HEK293 (cell line): Measurements from ENCODE around the gene ACRBP.

Experiments
- BCL11B ChIP-seq: fragments of 450-650 bp; formaldehyde crosslinking; IDR thresholded peaks from 2 replicates; pipeline ENCODE4 v1.5.1; 2016; ENCODE audit warnings: low read depth, missing biosample characterization, missing genetic modification characterization
- GLI4 ChIP-seq: fragments of 450-650 bp; formaldehyde crosslinking; IDR thresholded peaks from 2 replicates; pipeline ENCODE4 v1.5.1; 2016; ENCODE audit warnings: missing biosample characterization, missing genetic modification characterization
- HOXC10 ChIP-seq: sonication (generic); formaldehyde crosslinking; IDR thresholded peaks from 2 replicates; pipeline ENCODE4 v1.8.1; 2023; ENCODE audit warnings: mild to moderate bottlenecking, missing genetic modification reagents
- KLF16 ChIP-seq: fragments of 450-650 bp; formaldehyde crosslinking; IDR thresholded peaks from 2 replicates; pipeline ENCODE4 v1.5.1; 2017; ENCODE audit warnings: missing biosample characterization, missing genetic modification characterization
- KLF7 ChIP-seq: fragments of 450-650 bp; formaldehyde crosslinking; IDR thresholded peaks from 2 replicates; pipeline ENCODE4 v1.5.1; 2016; ENCODE audit warnings: missing biosample characterization, missing genetic modification characterization, borderline replicate concordance
- MYNN ChIP-seq: fragments of 450-650 bp; formaldehyde crosslinking; IDR thresholded peaks from 2 replicates; pipeline ENCODE4 v1.5.1; 2016; ENCODE audit warnings: missing biosample characterization, missing genetic modification characterization, borderline replicate concordance
- SP3 ChIP-seq: fragments of 450-650 bp; formaldehyde crosslinking; IDR thresholded peaks from 2 replicates; pipeline ENCODE4 v1.5.1; 2016; ENCODE audit warnings: missing biosample characterization, missing genetic modification characterization
- ZBTB17 ChIP-seq: fragments of 450-650 bp; formaldehyde crosslinking; IDR thresholded peaks from 2 replicates; pipeline ENCODE4 v1.5.1; 2016; ENCODE audit warnings: missing biosample characterization, missing genetic modification characterization
- ZBTB48 ChIP-seq: fragments of 450-650 bp; formaldehyde crosslinking; IDR thresholded peaks from 2 replicates; pipeline ENCODE4 v1.5.1; 2016; ENCODE audit warnings: missing biosample characterization, missing genetic modification characterization
- ZBTB7A ChIP-seq: fragments of 450-650 bp; formaldehyde crosslinking; IDR thresholded peaks from 2 replicates; pipeline ENCODE4 v1.5.1; 2016; ENCODE audit warnings: low read depth, missing biosample characterization, missing genetic modification characterization
- ZFP3 ChIP-seq: fragments of 450-650 bp; formaldehyde crosslinking; IDR thresholded peaks from 2 replicates; pipeline ENCODE4 v1.5.1; 2016; ENCODE audit warnings: low read depth, missing biosample characterization, missing genetic modification characterization
- ZNF10 ChIP-seq: fragments of 450-650 bp; formaldehyde crosslinking; IDR thresholded peaks from 2 replicates; pipeline ENCODE4 v1.5.1; 2017; ENCODE audit warnings: missing biosample characterization, missing genetic modification characterization
- ZNF169 ChIP-seq: fragments of 450-650 bp; formaldehyde crosslinking; IDR thresholded peaks from 2 replicates; pipeline ENCODE4 v1.5.1; 2016; ENCODE audit warnings: missing biosample characterization, missing genetic modification characterization
- ZNF211 ChIP-seq: fragments of 450-650 bp; formaldehyde crosslinking; IDR thresholded peaks from 2 replicates; pipeline ENCODE4 v1.5.1; 2016; ENCODE audit warnings: low read depth, missing biosample characterization, missing genetic modification characterization
- ZNF214 ChIP-seq: fragments of 450-650 bp; formaldehyde crosslinking; IDR thresholded peaks from 2 replicates; pipeline ENCODE4 v1.5.1; 2017; ENCODE audit warnings: missing biosample characterization, mild to moderate bottlenecking, missing genetic modification characterization, borderline replicate concordance
- ZNF366 ChIP-seq: fragments of 450-650 bp; formaldehyde crosslinking; conservative IDR thresholded peaks from 2 replicates; pipeline ENCODE4 v1.5.1; 2016; ENCODE audit warnings: missing biosample characterization, missing genetic modification characterization
- ZNF404 ChIP-seq: fragments of 450-650 bp; formaldehyde crosslinking; IDR thresholded peaks from 2 replicates; pipeline ENCODE4 v1.5.1; 2017; ENCODE audit warnings: missing biosample characterization, missing genetic modification characterization
- ZNF501 ChIP-seq: fragments of 450-650 bp; formaldehyde crosslinking; IDR thresholded peaks from 2 replicates; pipeline ENCODE4 v1.5.1; 2016; ENCODE audit warnings: missing biosample characterization, missing genetic modification characterization
- ZNF600 ChIP-seq: fragments of 450-650 bp; formaldehyde crosslinking; IDR thresholded peaks from 2 replicates; pipeline ENCODE4 v1.5.1; 2016; ENCODE audit warnings: missing biosample characterization, missing genetic modification characterization
- ZNF623 ChIP-seq: fragments of 450-650 bp; formaldehyde crosslinking; IDR thresholded peaks from 2 replicates; pipeline ENCODE4 v1.5.1; 2016; ENCODE audit warnings: missing biosample characterization, missing genetic modification characterization
- ZNF626 ChIP-seq: fragments of 450-650 bp; sonication (Bioruptor Pico); formaldehyde crosslinking; IDR thresholded peaks from 2 replicates; pipeline ENCODE4 v1.5.1; 2018; ENCODE audit warnings: missing biosample characterization, missing genetic modification characterization, inconsistent platforms
- ZNF747 ChIP-seq: fragments of 450-650 bp; formaldehyde crosslinking; IDR thresholded peaks from 2 replicates; pipeline ENCODE4 v1.5.1; 2016; ENCODE audit warnings: missing biosample characterization, missing genetic modification characterization
- ZNF791 ChIP-seq: fragments of 450-650 bp; formaldehyde crosslinking; IDR thresholded peaks from 2 replicates; pipeline ENCODE4 v1.5.1; 2016; ENCODE audit warnings: missing biosample characterization, missing genetic modification characterization
- ZNF830 ChIP-seq: fragments of 450-650 bp; IDR thresholded peaks from 2 replicates; pipeline ENCODE4 v1.5.0; 2018; ENCODE audit warnings: missing biosample characterization, missing genetic modification characterization, low read depth, mild to moderate bottlenecking, moderate library complexity
- TF ChIP-seq, protein P1 (sequence below): fragments of 450-650 bp; formaldehyde crosslinking; IDR thresholded peaks from 2 replicates; pipeline ENCODE4 v1.5.1; 2016; ENCODE audit warnings: missing biosample characterization, missing genetic modification characterization, low read depth
- TF ChIP-seq, protein P2 (sequence below): fragments of 450-650 bp; formaldehyde crosslinking; IDR thresholded peaks from 2 replicates; pipeline ENCODE4 v1.5.1; 2016; ENCODE audit warnings: missing biosample characterization, missing genetic modification characterization
- TF ChIP-seq, protein P3 (sequence below): sonication (generic); formaldehyde crosslinking; IDR thresholded peaks from 2 replicates; pipeline ENCODE4 v1.8.1; 2022; ENCODE audit warnings: mild to moderate bottlenecking, moderate library complexity, missing genetic modification reagents
- TF ChIP-seq, protein P4 (sequence below): IDR thresholded peaks from 2 replicates; pipeline ENCODE4 v1.6.1; 2011; ENCODE audit warnings: mild to moderate bottlenecking, low read depth, low read length, borderline replicate concordance
- TF ChIP-seq, protein P5 (sequence below): fragments of 450-650 bp; formaldehyde crosslinking; optimal IDR thresholded peaks from 2 replicates; pipeline ENCODE3; 2016; ENCODE audit warnings: missing biosample characterization, mild to moderate bottlenecking, missing genetic modification characterization
- TF ChIP-seq, protein P6 (sequence below): fragments of 450-650 bp; formaldehyde crosslinking; IDR thresholded peaks from 2 replicates; pipeline ENCODE4 v1.5.1; 2016; ENCODE audit warnings: missing biosample characterization, missing genetic modification characterization

Gene ACRBP

DNA sequence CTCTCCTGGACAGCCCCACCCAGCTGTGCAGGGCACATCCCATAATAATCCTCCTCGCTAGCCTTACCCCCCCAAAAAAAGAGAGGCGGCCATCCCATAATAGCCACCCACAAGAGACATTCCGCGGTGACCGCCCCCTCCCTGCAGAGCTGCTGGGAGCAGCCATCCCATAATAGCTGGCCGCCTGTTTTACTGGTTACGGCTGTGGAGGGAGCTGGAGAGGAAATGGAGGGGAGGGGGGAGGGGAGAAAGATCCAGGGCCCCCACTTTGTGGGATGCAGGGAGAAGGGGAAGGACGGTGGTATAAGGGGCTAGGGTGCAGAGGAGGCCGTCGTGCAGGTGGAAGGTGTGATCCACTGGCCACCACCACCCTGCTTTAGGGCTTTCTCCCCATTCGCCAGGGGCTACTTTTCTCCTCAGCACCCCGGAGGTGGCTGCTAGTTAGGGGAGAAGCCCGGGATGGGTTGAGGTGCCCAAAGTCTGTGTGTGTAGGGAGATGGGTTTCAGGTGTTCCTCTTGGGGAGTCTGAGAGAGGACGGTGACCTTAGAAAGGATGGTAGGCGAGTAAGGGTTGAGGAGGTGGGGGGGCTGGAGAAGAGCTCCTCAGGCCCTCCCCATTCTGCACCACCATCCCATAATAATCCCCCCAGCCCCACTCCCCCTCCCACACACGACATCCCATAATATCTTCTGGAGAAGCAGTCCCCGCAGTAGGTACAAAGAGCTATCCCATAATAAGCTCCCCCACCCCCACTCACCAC, 34.0 kb downstream of the ACRBP start (continued):
- no peak for TF ChIP-seq ZNF791 (tag by site-specific recombination)
- TF ChIP-seq, protein P1, sequence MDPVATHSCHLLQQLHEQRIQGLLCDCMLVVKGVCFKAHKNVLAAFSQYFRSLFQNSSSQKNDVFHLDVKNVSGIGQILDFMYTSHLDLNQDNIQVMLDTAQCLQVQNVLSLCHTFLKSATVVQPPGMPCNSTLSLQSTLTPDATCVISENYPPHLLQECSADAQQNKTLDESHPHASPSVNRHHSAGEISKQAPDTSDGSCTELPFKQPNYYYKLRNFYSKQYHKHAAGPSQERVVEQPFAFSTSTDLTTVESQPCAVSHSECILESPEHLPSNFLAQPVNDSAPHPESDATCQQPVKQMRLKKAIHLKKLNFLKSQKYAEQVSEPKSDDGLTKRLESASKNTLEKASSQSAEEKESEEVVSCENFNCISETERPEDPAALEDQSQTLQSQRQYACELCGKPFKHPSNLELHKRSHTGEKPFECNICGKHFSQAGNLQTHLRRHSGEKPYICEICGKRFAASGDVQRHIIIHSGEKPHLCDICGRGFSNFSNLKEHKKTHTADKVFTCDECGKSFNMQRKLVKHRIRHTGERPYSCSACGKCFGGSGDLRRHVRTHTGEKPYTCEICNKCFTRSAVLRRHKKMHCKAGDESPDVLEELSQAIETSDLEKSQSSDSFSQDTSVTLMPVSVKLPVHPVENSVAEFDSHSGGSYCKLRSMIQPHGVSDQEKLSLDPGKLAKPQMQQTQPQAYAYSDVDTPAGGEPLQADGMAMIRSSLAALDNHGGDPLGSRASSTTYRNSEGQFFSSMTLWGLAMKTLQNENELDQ (tag by site-specific recombination), result no peak
- TF ChIP-seq ZNF214 (tag by site-specific recombination), result no peak
- TF ChIP-seq KLF16 (tag by site-specific recombination), result no peak
- no peak for TF ChIP-seq ZNF211 (tag by site-specific recombination)
- TF ChIP-seq, protein P2, sequence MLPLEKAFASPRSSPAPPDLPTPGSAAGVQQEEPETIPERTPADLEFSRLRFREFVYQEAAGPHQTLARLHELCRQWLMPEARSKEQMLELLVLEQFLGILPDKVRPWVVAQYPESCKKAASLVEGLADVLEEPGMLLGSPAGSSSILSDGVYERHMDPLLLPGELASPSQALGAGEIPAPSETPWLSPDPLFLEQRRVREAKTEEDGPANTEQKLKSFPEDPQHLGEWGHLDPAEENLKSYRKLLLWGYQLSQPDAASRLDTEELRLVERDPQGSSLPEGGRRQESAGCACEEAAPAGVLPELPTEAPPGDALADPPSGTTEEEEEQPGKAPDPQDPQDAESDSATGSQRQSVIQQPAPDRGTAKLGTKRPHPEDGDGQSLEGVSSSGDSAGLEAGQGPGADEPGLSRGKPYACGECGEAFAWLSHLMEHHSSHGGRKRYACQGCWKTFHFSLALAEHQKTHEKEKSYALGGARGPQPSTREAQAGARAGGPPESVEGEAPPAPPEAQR (tag by site-specific recombination), result 0 out of 2 replicates have a peak, but pooled peaks have one; percentile 34
- no peak for TF ChIP-seq ZNF747 (tag by site-specific recombination)
- TF ChIP-seq ZBTB17, result peak; percentile 63
- peak; percentile 73 for TF ChIP-seq ZNF501
- no peak for TF ChIP-seq ZNF169 (tag by site-specific recombination)
- no peak for TF ChIP-seq ZNF600 (tag by site-specific recombination)
- TF ChIP-seq ZNF623 (tag by site-specific recombination), result 0 out of 2 replicates have a peak, but pooled peaks have one; percentile 29
- TF ChIP-seq, protein P3, sequence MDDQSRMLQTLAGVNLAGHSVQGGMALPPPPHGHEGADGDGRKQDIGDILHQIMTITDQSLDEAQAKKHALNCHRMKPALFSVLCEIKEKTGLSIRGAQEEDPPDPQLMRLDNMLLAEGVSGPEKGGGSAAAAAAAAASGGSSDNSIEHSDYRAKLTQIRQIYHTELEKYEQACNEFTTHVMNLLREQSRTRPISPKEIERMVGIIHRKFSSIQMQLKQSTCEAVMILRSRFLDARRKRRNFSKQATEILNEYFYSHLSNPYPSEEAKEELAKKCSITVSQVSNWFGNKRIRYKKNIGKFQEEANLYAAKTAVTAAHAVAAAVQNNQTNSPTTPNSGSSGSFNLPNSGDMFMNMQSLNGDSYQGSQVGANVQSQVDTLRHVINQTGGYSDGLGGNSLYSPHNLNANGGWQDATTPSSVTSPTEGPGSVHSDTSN (CRISPR knock-in tag), result no peak
- TF ChIP-seq, protein P4, sequence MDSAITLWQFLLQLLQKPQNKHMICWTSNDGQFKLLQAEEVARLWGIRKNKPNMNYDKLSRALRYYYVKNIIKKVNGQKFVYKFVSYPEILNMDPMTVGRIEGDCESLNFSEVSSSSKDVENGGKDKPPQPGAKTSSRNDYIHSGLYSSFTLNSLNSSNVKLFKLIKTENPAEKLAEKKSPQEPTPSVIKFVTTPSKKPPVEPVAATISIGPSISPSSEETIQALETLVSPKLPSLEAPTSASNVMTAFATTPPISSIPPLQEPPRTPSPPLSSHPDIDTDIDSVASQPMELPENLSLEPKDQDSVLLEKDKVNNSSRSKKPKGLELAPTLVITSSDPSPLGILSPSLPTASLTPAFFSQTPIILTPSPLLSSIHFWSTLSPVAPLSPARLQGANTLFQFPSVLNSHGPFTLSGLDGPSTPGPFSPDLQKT, result no peak
- 0 out of 2 replicates have a peak, but pooled peaks have one; percentile 46 for TF ChIP-seq GLI4
- peak; percentile 62; the same call in 1 of the 2 replicates for TF ChIP-seq ZNF10 (tag by site-specific recombination)
- TF ChIP-seq ZNF830, result no peak
- TF ChIP-seq ZBTB48 (tag by site-specific recombination), result peak; percentile 96
- peak; percentile 54; the same call in 1 of the 2 replicates for TF ChIP-seq SP3 (tag by site-specific recombination)
- TF ChIP-seq, protein P5, sequence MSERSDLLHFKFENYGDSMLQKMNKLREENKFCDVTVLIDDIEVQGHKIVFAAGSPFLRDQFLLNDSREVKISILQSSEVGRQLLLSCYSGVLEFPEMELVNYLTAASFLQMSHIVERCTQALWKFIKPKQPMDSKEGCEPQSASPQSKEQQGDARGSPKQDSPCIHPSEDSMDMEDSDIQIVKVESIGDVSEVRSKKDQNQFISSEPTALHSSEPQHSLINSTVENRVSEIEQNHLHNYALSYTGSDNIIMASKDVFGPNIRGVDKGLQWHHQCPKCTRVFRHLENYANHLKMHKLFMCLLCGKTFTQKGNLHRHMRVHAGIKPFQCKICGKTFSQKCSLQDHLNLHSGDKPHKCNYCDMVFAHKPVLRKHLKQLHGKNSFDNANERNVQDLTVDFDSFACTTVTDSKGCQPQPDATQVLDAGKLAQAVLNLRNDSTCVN (tag by site-specific recombination), result no peak
- TF ChIP-seq ZNF366 (tag by site-specific recombination), result peak; percentile 85
- TF ChIP-seq MYNN (tag by site-specific recombination), result no peak
- peak; percentile 67; the same call in 1 of the 2 replicates for TF ChIP-seq ZBTB7A (tag by site-specific recombination)
- TF ChIP-seq, protein P6, sequence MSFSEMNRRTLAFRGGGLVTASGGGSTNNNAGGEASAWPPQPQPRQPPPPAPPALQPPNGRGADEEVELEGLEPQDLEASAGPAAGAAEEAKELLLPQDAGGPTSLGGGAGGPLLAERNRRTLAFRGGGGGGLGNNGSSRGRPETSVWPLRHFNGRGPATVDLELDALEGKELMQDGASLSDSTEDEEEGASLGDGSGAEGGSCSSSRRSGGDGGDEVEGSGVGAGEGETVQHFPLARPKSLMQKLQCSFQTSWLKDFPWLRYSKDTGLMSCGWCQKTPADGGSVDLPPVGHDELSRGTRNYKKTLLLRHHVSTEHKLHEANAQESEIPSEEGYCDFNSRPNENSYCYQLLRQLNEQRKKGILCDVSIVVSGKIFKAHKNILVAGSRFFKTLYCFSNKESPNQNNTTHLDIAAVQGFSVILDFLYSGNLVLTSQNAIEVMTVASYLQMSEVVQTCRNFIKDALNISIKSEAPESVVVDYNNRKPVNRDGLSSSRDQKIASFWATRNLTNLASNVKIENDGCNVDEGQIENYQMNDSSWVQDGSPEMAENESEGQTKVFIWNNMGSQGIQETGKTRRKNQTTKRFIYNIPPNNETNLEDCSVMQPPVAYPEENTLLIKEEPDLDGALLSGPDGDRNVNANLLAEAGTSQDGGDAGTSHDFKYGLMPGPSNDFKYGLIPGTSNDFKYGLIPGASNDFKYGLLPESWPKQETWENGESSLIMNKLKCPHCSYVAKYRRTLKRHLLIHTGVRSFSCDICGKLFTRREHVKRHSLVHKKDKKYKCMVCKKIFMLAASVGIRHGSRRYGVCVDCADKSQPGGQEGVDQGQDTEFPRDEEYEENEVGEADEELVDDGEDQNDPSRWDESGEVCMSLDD (tag by site-specific recombination), result peak; percentile 99
- 0 out of 2 replicates have a peak, but pooled peaks have one; percentile 11 for TF ChIP-seq KLF7 (tag by site-specific recombination)
- no peak for TF ChIP-seq BCL11B
- no peak for TF ChIP-seq HOXC10 (CRISPR knock-in tag)
- TF ChIP-seq ZNF404 (tag by site-specific recombination), result no peak
- TF ChIP-seq ZFP3 (tag by site-specific recombination), result no peak
- TF ChIP-seq ZNF626 (tag by site-specific recombination), result no peak
